ENCODE data around the gene ZNF485.
"Not testable (repeated sequence)": the region's sequence is repeated elsewhere in the genome, so short reads cannot be mapped to it uniquely, and the experiment has no call there.

The ZNF485 gene

DNA sequence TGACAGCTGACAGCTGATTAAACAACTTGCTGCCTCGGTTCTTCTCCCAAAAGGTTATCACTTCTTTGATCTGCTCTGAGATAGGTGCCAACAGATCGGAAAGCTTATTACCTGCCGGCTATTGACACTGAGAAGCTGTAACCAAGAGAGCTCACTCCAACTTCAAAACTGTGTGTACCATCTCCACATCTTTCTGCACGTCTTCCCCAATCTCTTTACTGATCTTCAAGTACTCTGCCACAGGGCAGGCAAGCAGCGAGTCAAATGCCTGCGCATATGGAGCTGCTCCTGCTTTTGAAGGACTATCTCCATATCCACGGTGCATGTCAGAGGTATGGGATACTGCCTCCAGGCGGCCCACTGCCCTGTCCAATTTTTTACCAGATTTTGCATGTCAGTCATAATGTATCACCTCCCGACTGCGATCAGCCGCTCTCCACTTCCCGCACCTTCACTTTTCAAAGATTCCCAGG, 352 bp upstream of the ZNF485 start:
- DNase-seq (ENCODE audit: low spot score): no peak

DNA sequence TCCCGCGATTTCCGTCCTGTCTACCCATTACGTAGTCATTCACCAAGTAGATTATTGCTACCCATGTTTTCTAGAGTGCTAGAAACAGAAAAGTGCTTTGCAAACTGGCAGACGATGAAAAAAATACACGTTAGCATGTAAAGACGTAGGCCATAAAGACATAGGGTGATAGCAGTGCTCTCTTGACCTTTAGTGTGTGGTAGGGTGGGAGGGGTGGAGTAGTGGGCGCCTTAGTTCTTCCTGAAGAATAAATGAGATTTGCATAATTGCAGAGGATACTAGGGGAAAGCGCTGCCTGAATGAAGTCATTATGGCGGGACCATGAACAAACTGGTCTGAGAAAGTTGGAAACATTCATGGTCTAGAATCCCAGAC, 948 bp downstream of the ZNF485 start:
- no peak for DNase-seq (ENCODE audit: low spot score)

DNA sequence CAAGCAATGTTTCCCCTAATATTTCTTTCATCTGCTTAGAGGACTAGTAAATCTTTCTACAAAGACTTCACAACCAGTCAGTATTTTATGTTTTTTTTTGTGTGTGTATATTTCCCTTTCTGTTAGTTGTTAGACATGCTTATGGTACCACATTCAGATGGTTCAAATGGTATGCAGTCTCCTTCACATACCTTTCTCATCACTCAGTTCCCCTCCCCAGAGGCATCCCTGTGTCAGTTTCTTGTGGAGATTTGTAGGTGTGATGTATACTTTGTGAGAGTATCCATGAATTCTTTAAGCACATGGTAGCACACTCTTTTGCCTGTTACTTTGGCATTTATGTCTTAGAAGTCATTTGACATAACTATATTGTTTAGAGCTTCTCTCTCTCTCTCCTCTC, 4.4 kb downstream of the ZNF485 start:
- no peak for DNase-seq (ENCODE audit: low spot score)

DNA sequence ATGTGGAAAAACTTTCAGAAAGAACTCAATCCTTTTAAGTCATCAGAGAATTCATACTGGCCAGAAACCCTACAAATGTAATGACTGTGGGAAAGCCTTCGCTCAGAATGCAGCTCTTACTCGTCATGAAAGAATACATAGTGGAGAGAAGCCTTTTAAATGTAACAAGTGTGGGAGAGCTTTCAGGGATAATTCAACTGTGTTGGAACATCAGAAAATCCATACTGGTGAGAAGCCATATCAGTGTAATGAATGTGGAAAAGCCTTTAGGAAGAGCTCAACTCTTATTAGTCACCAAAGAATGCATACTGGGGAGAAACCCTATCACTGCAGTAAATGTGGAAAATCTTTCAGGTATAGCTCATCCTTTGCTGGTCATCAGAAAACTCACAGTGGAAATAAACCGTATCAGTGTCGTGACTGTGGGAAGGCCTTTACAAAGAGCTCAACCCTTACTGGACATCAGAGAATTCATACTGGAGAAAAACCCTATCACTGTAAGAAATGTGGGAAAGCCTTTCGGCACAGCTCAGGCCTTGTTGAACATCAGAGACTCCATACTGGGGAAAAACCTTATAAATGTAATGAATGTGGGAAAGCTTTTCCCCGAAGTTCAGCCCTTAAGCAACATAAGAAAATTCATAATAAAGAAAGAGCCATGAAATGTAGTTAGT, 10.6 kb downstream of the ZNF485 start:
- DNase-seq (ENCODE audit: low spot score): no peak

DNA sequence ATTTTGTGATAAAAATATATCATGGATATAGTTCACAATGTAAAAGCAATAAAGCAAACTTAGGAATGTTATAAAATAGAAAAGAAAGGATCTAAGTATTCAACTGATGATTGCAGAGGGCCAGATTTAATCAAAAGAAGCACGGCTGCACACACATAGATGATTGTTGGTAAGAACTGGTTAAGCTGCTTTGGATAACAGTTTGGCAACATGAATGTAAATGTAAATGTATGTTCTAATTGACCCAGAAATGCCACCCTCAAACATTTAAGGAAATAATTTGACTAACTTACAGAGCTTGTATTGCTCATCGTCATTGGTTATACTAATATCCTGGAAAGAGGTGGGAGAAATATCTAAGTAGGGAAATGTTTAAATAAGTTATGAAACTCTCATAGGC, 13.1 kb downstream of the ZNF485 start:
- DNase-seq (ENCODE audit: low spot score): no peak

DNA sequence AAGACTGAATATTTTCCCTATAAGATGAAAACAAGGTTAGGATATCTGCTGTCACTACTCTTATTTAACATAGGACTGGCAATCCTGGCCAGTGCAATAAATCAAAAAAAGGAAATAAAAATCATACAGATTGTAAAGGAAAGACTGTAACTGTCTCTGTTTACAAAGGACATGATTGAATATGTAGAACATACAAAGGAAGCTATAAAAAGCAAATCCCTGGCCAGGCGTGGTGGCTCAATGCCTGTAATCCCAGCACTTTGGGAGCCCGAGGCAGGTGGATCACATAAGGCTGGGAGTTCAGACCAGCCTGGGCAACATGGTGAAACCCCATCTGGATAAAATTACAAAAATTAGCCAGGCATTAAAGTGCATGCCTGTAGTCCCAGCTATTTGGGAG, 15.8 kb downstream of the ZNF485 start:
- no peak for DNase-seq (ENCODE audit: low spot score)

DNA sequence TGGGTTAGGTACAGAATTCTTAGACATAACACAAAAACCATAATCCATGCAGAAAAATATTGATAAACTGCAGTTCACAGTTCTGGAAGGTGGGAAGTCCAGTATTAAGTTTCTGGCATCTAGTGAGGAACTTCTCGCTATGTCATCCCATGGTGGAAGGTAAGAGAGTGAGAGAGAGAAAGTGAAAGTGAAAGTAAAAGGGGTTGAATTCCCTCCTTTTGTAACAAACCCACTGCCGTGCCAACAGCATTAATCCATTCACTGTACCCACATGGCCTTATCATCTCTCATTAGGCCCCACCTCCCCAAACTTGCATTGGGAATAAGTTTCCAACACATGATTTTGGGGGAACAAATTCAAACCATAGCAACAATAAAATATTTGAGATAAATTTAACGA, 17.1 kb downstream of the ZNF485 start:
- DNase-seq (ENCODE audit: low spot score): peak; percentile 55

DNA sequence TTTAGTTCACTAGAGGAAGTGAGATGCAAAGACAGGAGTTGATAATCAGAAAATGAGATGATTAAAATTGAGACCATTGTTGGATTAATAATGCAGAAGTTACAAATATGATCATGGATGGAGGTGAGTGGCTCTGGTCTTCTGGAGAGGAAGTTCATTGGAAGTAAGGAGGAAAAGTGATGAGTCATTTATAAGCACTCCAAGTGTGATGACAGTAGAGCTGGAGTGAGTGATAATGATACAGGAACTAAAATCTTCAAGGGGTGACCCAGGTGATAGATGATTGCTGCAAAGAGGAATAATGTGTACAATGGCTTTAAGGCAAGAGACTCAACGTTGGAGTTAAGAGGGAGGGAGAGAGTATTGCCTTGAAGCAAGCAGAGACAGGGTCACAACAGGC, 21.7 kb downstream of the ZNF485 start:
- DNase-seq (ENCODE audit: low spot score): peak; percentile 31

DNA sequence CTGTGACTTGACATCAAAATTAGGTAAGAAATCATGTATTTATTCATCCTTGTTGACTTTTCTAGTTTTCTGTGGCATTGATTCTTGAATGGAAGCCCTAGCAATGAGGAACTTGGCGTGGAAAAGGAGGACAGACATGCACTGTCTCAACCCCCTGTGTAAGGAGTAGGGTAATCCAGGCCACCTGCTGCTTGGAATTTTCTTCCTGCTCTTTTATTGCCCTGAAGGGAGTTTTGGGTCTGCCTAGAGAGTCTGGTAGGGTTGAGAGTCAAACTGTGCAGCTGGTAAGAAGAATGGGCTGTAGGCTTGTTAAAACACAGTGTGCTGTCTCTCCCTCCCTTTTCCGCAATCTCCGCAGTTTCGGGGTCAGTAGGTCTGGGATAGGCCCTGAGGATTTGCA, 22.7 kb downstream of the ZNF485 start:
- DNase-seq (ENCODE audit: low spot score): no peak

DNA sequence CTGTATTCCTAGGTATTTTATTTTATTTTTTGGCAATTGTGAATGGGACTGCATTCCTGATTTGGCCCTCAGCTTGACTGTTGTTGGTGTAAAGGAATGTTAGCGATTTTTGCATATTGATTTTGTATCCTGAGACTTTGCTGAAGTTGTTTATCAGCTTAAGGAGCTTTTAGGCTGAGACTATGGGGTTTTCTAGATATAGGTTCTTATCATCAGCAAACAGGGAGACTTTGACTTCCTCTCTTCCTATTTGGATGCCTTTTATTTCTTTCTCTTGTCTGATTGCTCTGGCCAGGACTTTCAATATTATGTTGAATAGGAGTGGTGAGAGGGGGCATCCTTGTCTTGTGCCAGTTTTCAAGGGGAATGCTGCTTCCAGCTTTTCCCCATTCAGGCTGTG, 29.6 kb downstream of the ZNF485 start:
- DNase-seq (ENCODE audit: low spot score): not testable (repeated sequence)

DNA sequence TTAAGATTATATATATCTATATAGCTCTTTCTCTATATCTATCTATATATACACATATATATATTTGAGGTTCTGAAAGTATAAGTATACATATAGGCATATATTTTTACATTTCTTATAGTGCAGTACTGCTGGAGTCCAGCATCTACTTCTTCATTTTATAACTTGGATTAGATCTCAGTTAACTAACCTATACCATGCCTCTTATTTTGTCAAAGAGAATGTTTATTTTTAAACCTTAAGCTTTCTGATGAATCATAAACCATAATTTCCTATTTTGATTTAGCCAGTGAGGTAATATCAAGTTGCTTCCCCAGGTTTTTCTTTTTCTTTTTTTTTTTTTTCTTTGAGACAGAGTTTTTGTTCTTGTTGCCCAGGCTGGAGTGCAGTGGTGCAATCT, 34.4 kb downstream of the ZNF485 start:
- DNase-seq (ENCODE audit: low spot score): no peak

DNA sequence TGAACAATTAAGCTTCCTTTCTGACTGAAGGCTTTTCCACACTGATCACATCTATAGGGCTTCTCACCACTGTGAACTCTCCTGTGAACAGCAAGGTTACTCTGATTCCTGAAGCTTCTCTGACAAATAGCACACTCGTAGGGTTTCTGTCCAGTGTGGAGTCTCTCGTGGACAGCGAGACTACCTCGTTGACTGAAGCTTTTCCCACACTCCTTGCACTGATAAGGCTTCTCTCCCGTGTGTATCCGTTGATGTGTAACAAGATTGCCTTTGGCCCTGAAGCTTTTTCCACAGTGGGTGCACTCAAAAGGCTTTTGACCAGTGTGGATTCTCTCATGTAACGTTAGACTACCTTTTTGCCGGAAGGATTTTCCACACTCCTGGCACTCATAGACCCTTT, 38.0 kb downstream of the ZNF485 start:
- no peak for DNase-seq (ENCODE audit: low spot score)

DNA sequence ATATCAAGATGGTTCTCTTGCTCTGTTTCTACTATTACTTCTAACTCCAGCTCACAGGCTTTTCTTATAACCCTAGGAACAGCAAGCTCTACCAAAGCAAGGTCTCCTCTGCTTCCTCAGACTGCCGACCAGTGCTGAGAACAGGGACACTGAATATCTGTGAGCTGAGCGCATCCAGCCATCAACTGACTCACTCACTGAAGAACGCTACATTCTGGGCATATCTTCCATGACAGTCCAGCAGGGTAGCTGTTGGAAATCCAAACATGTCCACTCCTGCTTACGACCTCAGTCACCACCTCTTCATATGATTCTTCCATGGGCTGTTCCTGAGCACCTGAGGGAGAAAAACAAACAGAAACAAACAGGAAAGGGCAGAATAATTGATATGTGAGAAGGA, 39.6 kb downstream of the ZNF485 start:
- no peak for DNase-seq (ENCODE audit: low spot score)

DNA sequence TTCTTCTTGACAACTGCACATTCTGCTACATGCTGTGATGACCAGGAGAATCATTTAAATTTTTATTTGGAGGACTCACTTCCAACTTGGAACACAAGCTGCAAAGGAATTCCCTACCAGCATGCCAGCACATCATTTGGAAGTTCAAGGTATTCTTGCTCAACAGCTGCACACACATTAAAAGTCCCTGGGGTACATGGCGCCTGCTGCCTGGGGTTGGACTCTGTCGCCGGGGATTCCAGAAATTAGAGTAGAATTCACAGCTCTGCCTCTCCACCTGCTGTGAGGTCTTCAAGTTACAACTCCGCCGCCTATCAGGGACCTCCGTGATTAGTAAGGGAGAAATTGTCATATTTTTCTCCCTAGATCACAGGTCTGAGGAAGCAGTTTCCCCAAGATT, 41.3 kb downstream of the ZNF485 start:
- peak; percentile 72 for DNase-seq (ENCODE audit: low spot score)

DNA sequence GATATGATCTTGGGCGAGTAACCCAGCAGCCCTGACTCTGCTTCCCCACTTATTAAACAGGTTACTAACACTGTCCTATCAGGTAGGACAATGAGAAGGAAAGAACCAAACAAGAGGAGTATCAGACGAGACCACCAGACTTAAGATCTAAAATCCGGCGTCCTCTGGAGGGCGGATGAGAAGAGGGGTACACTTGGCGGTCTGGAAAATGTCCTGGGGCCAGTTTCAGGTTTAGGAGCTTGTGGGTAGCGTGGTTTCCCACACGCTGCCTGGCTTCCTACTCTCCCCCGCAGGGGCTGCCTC, 41.8 kb downstream of the ZNF485 start:
- peak; percentile 39 for DNase-seq (ENCODE audit: low spot score)

DNA sequence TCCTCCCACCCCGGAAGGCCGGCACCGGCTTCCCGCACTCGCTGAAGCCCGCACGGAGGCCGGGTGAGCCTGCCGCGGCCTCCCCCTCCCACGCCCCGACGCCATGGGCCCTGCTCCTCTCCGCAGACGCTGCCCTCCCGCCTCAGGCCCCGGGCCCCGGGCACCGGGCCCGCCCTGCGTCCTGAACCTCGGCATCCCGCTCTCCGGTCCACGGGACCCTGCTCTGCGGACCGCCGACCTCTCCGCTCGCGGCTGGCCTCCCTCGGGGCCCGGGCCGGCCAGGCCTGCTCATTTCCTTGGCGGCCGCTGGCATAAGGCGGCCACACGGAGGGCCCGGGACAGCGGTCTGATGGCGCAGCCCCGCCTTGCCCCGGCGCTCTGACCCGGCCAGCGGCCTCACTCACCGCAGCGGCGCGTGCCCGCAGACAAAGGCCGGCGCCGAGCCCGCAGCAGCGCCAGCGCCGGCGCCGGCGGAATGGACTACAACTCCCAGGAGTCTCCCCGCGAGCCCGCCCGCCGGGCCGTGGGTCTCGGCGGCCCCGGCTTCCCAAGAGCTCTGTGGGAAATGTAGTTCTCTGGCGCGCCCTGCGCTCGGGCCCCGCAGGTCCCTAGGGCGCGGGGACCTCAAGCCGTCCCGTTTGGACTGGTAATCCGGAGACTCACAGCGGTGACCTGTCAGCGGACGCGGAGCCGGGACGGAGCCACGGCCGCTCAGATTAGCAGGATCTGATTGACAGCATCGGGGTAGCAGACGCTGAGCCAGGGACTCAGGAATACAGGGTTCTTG, 42.4 kb downstream of the ZNF485 start, which contains the start of gene ZNF32:
Gene ZNF32, minus strand, starts transcription at position 484 of the 787 bp plus-strand sequence. CDS start 2,748 bp downstream, outside the sequence.
- DNase-seq (ENCODE audit: low spot score): peak; percentile 89

DNA sequence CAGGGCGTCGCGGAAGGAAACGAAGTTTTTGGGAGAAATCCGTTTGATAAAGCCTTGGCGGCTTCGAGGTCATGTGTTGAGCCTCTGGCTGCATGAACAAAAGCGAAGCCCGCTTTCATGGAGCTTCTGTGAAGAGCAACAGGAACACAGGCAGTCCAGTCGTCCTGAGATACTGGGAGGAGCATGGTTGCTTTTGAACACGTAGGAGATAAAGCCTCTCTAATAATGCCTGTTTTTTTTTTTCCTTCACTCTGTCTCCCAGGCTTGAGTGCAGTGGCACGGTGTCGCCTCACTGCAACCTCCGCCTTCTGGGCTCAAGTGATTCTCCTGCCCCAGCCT, 42.9 kb downstream of the ZNF485 start:
- DNase-seq (ENCODE audit: low spot score): no peak

DNA sequence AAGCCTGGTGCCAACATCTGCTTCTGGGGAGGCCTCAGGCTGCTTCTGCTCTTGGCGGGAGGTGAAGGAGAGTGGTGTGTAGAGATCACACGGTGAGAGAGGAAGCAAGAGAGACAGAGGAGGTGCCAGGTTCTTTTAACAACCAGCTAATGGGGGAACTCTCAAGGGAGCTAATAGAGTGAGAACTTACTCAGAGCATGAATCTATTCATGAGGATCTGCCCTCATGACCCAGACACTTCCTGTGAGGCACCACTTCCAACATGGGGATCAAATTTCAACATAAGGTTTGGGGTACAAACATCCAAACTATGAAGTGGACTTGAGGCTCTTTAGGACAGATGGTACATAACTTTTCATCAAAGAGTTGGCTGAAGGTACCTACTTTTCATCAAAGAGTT, 47.5 kb downstream of the ZNF485 start:
- DNase-seq (ENCODE audit: low spot score): peak; percentile 35

DNA sequence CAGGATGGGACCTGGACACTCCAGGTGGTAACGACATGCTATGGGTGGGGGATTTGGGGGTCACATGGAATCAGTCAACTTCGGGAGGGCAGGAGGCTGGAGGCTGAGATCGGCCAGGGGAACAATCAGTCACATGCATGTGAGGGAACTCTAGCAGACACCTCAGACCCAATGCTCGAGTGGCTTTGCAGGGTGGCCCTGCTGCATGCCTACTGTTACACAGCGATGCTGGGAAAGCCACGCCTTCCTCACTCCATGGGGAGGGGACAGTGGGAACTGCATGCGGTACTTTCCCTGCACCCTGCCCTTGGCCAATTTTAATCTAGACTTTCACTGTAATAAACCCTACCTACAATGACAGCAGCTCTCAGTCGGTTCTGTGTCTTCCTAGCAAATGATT, 49.1 kb downstream of the ZNF485 start:
- DNase-seq (ENCODE audit: low spot score): no peak

DNA sequence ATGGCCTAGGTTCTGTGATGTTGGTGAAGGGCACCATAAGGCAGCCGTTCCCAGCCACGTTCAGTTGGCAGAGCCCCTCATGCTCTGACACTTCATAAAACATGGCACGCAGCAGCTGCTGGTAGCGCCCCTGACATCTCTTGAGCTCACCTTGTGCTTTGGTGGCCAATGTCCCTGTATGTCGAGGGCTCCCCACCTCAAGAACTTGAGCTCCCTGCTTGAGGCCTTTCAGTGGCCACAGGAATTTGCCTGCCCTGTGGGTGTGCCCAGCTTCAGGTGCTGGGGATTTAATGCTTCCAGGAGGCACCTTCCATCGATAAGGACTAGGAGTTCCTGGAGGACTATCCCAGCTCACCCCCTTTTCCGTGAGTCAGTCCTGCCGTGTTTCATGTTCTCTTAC, 52.0 kb downstream of the ZNF485 start:
- DNase-seq (ENCODE audit: low spot score): no peak

DNA sequence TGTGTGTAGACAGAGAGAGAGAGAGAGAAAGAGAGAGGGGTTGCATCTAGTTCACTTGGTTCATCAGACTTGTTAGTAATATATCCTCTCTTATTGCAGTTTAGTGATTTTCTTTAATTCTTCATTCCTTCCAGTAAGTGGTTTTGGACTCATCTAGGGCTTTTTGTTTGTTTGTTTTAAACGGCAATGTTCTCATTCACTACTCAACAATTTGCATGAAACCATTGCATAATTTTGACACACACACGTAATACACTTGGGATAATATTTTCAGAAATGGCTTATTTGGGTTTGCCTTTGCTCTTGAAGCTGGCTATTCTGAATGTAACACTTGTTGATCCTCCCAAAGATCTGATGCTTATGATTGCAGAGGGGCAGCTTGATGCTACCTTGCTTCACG, 58.8 kb downstream of the ZNF485 start:
- no peak for DNase-seq (ENCODE audit: low spot score)

DNA sequence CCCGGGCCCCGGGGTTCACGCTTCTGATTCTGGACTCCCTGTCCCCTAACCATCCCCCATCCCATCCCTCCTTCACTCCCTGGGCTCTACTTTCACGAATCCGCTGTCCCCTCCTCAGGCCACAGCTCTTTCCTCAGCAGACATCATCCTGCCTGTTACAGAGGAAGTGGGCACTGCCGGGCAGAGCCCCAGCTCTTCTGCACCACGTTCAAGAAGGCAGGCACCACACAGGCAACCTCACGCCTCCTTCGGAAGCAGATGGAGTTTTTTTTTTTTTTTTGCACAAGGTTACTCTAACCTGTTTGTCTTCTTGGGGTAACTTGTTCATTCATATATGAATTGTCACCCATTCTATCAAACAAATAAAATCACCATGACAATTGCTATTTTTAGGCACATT, 60.3 kb downstream of the ZNF485 start:
- no peak for DNase-seq (ENCODE audit: low spot score)

DNA sequence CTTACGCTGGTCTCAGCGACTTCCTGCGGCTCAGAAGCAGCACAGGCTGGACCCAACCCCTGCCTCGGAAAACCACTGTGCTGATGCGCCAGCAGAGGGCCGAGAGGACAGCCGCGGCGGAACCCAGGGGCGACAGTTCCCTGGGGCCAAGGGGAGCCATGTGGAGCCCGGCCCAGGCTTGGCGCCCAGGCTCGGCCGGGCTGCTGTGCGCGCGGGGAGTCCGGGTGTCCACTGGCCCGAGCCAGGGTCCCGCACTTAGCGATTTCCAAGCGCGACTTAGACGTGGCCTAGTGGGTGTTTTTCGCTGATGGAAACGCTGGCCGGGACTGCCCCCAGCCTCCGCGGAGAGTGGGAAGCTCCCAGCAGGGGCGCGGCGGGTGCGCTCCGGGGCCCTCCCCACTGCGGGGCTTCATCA, 61.1 kb downstream of the ZNF485 start:
- DNase-seq (ENCODE audit: low spot score): no peak

Data from RKO (cell line).